ENCODE results near the gene RNF2.

The RNF2 gene

DNA sequence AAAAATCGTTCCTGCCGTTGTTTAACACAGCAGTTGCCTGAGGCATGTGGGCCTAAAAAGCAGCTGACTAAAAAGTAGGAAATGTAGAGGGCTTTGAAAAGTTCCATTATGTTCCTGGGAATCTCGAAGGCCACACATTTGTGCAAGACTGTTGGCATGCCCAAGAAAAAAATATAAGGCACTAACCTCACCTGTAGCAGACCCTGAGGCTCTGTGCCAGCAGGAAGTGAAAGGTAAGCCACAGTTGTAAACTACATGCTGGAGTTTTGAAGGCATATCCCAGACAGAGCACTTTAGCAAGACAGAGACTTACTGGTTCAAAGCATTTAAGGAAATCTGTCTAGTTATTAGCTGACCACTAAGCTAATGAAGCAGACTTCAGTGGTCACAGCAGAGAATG, 58.7 kb downstream of the RNF2 start:
- no peak for DNase-seq

GRCh38 chr1:185105121-185105520, 59.8 kb downstream of the RNF2 start:
- DNase-seq: no peak

DNA sequence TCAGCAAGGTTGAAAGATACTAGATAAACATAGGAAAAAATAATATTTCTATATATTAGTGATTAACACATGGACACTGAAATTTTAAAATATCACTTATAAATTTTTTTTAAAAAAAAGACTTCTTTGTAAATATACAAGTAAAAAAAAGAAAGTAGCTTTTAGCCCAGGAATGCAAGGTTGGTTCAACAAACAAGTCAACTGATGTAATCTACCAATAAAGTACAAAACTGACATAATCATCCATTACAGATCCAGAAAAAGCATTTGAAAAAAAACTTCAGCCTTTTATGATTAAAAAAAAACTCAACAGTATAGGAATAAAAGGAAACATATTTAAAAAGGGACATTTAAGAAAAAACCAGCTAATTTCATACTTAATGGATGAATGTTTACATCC, 63.0 kb downstream of the RNF2 start:
- no peak for DNase-seq

DNA sequence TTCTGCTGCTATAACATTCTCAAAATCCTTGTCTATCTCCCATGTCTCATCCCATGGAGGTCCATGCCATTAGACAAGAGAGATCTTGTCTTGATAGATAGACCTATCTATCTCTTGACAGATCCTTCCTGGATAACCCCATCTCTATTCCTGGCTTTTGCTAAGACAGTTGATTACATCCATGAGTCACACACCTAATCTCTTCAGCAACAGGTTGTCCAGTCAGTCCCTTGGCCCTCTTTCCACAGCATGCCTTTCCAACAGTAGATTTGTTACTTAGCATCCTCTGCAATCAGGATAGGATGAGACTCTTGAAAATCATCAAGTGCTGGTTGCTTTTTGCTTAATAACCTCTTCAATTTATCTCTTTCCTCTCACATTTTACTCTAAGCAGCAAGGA, 64.8 kb downstream of the RNF2 start:
- DNase-seq: no peak

- no peak for DNase-seq
Measured at GRCh38 chr1:185111873-185112272, 66.5 kb downstream of the RNF2 start.

- no peak for DNase-seq
Measured at GRCh38 chr1:185112356-185112755, 67.0 kb downstream of the RNF2 start.

- DNase-seq: no peak
Measured at GRCh38 chr1:185129708-185130107, 84.3 kb downstream of the RNF2 start.

GRCh38 chr1:185132534-185132933, 87.2 kb downstream of the RNF2 start:
- DNase-seq: no peak

DNA sequence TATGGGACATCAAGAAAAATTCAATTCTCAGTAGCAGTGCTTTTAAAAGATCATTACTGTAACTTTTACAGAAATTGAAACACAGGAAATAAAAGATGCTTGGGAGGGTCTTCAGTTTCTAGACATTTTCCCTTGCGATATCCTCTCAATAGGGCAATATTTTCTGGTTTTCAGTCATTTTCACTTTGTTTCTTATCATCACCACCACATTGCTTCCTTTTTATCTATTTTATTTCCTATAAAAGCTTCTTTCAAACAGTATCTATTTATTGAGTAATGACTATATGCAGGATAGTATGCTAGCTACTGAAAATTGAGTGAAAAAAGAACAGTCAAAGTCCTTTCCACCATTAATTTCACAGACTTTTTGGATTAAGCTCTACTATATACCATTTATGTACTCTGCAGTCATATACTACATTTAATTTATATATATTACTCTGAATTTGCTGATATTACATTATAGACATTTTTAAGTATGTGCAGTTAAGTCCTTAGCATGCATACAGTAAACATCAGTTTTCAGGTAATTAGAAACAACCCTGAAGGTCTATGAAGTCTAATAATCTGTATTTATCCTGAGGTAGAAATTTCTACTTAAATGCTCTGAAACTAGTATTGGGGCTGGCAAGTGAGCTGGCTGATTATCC, 92.7 kb downstream of the RNF2 start:
- no peak for DNase-seq

GRCh38 chr1:185139246-185139645, 93.9 kb downstream of the RNF2 start:
- DNase-seq: no peak

GRCh38 chr1:185144233-185144632, 98.9 kb downstream of the RNF2 start:
- DNase-seq: no peak

DNA sequence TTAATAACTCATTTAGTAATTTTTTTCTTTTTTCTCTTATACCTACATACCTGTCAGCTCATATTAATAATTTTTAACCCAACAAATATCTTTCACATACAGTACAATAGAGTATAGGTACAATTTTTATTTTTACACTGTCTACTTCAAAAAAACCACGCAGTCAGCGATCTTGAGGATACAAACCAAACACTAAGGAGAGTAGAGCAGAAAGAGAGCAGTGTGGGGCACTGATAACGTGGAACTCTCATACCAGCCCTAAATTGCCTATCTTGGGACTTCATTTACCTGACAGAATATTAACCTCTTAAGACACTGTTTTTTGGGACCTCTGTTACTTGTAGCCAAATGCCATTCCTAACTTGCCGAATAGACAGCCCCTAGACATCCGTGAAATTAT, 105.9 kb downstream of the RNF2 start:
- DNase-seq: no peak
